Measurements from ENCODE around the gene C1QTNF8. TPM values are rescaled to one million over a fixed set of nuclear protein-coding genes. Genes with fewer than 3 reads are reported as not detected.

The C1QTNF8 gene
- total and polyA plus RNA-seq, 2 of the 13 experiments (the other 11 are each of a cell fraction or from before 2014, with no cell fraction given), result 0.09 TPM; not detected in 1

DNA sequence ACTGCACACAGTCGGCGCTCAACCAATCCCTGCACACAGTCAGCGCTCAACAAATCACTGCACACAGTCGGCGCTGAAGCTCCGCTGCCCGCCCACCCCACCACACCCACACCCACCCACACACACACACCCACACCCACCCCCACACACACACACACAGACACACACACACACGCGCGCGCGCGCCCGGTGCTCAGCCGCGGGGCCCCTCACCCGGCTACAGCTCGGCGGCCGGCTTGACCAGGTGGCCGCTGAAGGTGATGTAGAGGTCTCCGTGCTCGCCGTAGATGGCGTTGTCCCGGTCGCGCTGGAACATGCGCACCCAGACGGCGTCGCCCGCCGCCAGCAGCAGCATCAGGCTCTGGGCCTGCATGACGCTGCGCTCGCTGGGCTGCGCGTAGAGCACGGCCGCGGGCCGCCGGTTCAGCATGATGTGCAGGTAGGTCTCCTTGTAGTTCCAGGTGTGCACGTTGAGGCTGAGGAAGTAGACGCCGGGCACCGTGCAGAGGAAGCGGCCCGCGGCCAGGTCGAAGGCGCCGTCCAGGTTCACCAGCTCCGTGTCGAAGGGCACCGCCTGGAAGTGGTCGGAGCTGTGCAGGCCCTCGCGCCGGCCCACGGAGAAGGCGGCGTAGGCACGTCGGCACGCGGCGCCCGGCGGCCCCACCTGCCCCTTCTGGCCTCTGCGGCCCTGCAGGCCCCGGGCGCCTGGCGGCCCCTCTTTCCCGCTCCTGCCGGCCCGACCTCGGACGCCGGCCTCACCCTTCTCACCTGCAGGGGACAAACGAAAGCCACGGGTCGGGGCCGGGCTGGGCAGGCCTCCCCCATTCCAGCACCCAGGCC lies 2.5 kb downstream of the C1QTNF8 start (continued):
- TF ChIP-seq, protein P1, sequence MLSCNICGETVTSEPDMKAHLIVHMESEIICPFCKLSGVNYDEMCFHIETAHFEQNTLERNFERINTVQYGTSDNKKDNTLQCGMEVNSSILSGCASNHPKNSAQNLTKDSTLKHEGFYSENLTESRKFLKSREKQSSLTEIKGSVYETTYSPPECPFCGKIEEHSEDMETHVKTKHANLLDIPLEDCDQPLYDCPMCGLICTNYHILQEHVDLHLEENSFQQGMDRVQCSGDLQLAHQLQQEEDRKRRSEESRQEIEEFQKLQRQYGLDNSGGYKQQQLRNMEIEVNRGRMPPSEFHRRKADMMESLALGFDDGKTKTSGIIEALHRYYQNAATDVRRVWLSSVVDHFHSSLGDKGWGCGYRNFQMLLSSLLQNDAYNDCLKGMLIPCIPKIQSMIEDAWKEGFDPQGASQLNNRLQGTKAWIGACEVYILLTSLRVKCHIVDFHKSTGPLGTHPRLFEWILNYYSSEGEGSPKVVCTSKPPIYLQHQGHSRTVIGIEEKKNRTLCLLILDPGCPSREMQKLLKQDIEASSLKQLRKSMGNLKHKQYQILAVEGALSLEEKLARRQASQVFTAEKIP (CRISPR knock-in tag; IDR thresholded peaks at IDR 0.05; ENCODE audit: borderline replicate concordance), result no peak
- TF ChIP-seq ZNF281 (CRISPR knock-in tag; IDR thresholded peaks at IDR 0.05; ENCODE audit: borderline replicate concordance), result no peak
- peak; percentile 25; the same call in 1 of the 3 replicates for TF ChIP-seq MXI1 (IDR thresholded peaks at IDR 0.05; ENCODE audit: borderline replicate concordance, low read depth, low read length)
- TF ChIP-seq ZNF143 (CRISPR knock-in tag; IDR thresholded peaks at IDR 0.05), result 0 out of 2 replicates have a peak, but pooled peaks have one; percentile 15
- no peak for TF ChIP-seq SUZ12 (IDR thresholded peaks at IDR 0.05; ENCODE audit: low read depth, low read length)
- peak; percentile 95 for TF ChIP-seq HNRNPLL (IDR thresholded peaks at IDR 0.05; ENCODE audit: low read depth, low read length, poor library complexity, severe bottlenecking)
- no peak for TF ChIP-seq NFIB (CRISPR knock-in tag; IDR thresholded peaks at IDR 0.05; ENCODE audit: borderline replicate concordance)
- 0 out of 2 replicates have a peak, but pooled peaks have one; percentile 12 for TF ChIP-seq ZNF121 (CRISPR knock-in tag; IDR thresholded peaks at IDR 0.05)
- no peak for TF ChIP-seq TRIM24 (CRISPR knock-in tag; IDR thresholded peaks at IDR 0.05)
- TF ChIP-seq HOMEZ (CRISPR knock-in tag; IDR thresholded peaks at IDR 0.05; ENCODE audit: low read depth), result no peak
- peak; percentile 46; the same call in 1 of the 2 replicates for TF ChIP-seq SRY (CRISPR knock-in tag; IDR thresholded peaks at IDR 0.05)
- no peak for TF ChIP-seq ZNF558 (CRISPR knock-in tag; IDR thresholded peaks at IDR 0.05; ENCODE audit: borderline replicate concordance)
- peak; percentile 51; the same call in 1 of the 2 replicates for TF ChIP-seq ZNF329 (CRISPR knock-in tag; IDR thresholded peaks at IDR 0.05; ENCODE audit: low read depth)
- peak; percentile 99 for TF ChIP-seq ZNF543 (CRISPR knock-in tag; IDR thresholded peaks at IDR 0.05)
- TF ChIP-seq TBP (CRISPR knock-in tag; IDR thresholded peaks at IDR 0.05), result no peak
- peak; percentile 9; the same call in 1 of the 2 replicates for TF ChIP-seq ZBTB7A (CRISPR knock-in tag; IDR thresholded peaks at IDR 0.05)
- TF ChIP-seq KLF11 (CRISPR knock-in tag; IDR thresholded peaks at IDR 0.05), result no peak
- no peak for TF ChIP-seq ZNF775 (CRISPR knock-in tag; IDR thresholded peaks at IDR 0.05; ENCODE audit: borderline replicate concordance)
- TF ChIP-seq ZEB1 (IDR thresholded peaks at IDR 0.05; ENCODE audit: insufficient replicate concordance, low read depth), result peak; percentile 46
- peak; percentile 41; the same call in 1 of the 2 replicates for TF ChIP-seq ZMYM2 (CRISPR knock-in tag; IDR thresholded peaks at IDR 0.05)
- peak; percentile 40; the same call in 1 of the 2 replicates for TF ChIP-seq TGIF2 (CRISPR knock-in tag; IDR thresholded peaks at IDR 0.05)
- TF ChIP-seq ZNF33B (CRISPR knock-in tag; IDR thresholded peaks at IDR 0.05), result no peak
- TF ChIP-seq ZNF34 (CRISPR knock-in tag; IDR thresholded peaks at IDR 0.05; ENCODE audit: borderline replicate concordance), result no peak
- TF ChIP-seq MXD1 (CRISPR knock-in tag; IDR thresholded peaks at IDR 0.05), result peak; percentile 50; the same call in 1 of the 2 replicates
